Fibroblast of pulmonary artery (primary cell): ENCODE measurements around the gene VAMP5.
"Not testable (repeated sequence)": the region's sequence is repeated elsewhere in the genome, so short reads cannot be mapped to it uniquely, and the experiment has no call there.

Source experiments
- DNase-seq: peaks from one replicate; pipeline ENCODE4 v3.0.0-alpha.2; 2010; ENCODE audit warnings: low read depth
- H3K4me3 ChIP-seq: replicated peaks from 2 replicates; pipeline ENCODE4 v1.5.1; 2011; ENCODE audit warnings: low read depth, mild to moderate bottlenecking, control low read depth, low read length, moderate library complexity
- TF ChIP-seq, protein P1 (sequence below): IDR thresholded peaks from 2 replicates; pipeline ENCODE4 v1.5.1; 2011; ENCODE audit warnings: mild to moderate bottlenecking, control low read depth, low read length, inconsistent platforms; ENCODE audit errors: missing control alignments

VAMP5 gene

DNA sequence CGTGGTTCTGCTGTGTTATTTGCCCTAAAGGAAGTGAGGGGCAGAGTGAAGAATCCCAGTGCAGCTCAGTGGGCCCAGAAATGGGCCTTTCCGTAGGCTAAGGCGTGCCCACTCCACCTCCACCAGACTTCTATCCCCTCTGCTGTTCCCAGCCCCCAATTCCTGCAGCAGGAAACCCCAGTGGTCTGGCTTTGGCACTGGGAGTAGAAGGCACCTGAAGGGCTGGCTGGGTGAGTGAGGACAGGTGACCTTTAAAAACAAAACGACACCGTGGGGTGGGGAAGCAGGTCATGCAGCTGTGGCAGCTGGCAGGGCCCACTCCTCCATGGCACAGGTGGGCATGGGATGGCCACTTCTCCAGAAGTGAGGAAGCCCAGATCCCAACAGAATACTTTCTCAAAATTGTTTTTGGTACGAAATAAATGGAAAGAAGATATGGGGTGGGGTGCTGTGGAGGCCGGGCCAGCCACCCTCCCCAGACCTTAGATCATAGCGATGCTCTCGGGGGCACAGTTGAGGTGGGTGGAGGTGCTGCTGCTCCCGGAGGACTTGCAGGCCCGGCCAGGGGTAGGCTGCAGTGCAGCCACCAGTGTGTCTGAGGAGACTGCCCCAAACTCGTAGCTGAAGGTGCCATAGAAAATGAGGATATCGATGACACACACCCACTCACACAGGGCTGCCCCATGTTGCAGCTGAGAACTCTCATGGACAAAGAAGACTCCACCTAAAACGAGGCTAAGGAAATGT lies 14.5 kb downstream of the VAMP5 start:
- TF ChIP-seq, protein P1, sequence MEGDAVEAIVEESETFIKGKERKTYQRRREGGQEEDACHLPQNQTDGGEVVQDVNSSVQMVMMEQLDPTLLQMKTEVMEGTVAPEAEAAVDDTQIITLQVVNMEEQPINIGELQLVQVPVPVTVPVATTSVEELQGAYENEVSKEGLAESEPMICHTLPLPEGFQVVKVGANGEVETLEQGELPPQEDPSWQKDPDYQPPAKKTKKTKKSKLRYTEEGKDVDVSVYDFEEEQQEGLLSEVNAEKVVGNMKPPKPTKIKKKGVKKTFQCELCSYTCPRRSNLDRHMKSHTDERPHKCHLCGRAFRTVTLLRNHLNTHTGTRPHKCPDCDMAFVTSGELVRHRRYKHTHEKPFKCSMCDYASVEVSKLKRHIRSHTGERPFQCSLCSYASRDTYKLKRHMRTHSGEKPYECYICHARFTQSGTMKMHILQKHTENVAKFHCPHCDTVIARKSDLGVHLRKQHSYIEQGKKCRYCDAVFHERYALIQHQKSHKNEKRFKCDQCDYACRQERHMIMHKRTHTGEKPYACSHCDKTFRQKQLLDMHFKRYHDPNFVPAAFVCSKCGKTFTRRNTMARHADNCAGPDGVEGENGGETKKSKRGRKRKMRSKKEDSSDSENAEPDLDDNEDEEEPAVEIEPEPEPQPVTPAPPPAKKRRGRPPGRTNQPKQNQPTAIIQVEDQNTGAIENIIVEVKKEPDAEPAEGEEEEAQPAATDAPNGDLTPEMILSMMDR, result no peak

DNA sequence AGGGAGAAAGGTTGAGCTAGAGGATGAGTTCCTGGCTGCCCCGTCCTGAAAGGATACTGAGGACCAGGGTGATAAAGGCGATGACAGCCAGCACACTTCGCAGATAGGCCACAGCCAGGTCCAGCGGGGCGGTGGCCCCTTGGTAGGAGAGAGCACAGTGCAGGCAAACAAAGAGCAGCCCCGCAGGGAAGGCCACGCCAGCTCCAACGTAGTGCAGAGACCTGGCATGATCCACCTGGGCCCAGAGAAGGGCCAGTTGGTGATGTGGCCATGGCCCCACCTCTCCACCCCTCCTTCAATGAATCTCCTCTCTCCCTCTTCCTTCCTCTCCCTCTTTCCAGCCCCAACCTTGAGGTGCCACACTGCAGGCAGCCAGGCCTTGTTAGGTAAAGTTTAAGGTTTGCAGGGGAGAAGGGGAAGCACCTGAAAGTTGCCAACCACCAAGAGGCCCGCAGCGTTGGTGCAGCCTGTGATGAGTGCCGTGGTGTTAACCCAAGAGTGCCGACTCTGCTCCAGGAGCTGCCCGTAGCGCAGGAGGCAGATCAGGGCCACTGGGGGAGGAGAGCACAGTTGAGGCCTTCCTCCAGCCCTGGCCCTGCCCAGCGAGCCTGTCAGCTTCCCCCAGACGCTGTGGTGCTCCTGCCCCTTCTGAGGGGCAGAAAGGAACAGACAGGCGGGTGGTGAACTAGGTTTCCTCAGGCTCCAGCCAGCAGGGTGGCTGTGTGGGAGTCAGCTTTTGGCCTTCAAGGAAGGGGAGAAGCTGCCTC lies 15.4 kb downstream of the VAMP5 start:
- no peak overlapping the region for H3K4me3 ChIP-seq
- no peak for DNase-seq
- TF ChIP-seq, protein P1, result no peak

More for the DNA sequence above, 14.5 kb downstream of the VAMP5 start:
- H3K4me3 ChIP-seq, result no peak overlapping the region
- DNase-seq, result no peak

DNA sequence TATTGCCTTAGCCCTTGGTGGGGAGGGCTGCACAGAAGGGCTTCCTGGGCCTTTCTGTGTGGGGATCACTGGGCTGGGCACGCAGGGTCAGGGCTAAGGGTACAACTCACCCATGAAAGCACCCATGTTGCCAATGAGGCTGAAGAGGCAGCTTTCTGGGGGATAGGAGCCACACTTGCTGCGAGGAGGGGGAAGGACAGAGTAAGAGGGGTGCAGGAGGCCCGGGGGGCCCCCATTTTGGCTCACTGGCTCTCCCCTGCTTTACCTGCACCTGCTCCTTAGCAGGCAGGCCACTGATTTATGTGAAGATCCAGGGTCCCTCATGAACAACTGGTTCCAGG lies 16.0 kb downstream of the VAMP5 start:
- DNase-seq, result no peak
- H3K4me3 ChIP-seq, result no peak overlapping the region
- TF ChIP-seq, protein P1, result no peak

DNA sequence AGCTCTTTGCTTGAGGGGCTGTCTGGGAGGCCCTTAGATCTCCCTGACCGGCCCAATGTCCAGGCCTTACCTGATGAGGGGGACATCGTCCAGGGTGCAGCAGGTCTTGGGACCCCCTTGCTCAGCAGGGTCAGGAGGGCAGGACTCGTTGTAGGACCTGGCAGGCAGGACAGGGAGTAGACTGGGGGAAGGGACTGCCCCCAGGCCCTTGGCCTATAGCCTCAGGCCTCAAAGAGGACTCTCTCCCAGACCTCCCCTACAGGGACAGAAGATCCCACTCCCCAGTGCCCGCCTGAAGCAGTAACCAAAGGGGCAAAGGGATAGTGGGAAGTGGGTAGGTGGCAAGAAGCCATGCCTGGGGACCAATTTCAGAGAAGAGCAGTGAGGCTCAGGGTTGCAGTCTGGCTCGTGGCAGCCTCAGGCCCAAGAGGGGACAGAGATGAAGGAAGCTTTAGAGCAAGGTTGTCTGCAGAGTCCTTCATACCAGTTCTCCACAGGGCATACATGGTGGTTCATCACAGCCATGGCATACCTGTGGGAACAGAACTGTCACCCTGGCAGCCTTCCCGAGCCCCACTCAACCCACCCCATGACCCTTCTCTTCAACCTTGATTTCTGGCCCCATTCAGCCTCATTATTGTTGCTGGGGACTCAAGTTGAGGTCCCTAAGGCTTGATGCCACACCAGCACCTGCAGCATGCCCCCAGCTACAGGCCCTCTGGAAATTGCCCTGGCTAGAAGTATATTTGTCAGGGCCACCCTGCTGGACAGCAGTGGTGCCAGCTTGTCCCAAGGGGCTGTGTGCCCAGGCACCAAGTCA lies 16.9 kb downstream of the VAMP5 start:
- H3K4me3 ChIP-seq, result peak overlapping the region; percentile 95
- TF ChIP-seq, protein P1, result no peak
- no peak for DNase-seq

DNA sequence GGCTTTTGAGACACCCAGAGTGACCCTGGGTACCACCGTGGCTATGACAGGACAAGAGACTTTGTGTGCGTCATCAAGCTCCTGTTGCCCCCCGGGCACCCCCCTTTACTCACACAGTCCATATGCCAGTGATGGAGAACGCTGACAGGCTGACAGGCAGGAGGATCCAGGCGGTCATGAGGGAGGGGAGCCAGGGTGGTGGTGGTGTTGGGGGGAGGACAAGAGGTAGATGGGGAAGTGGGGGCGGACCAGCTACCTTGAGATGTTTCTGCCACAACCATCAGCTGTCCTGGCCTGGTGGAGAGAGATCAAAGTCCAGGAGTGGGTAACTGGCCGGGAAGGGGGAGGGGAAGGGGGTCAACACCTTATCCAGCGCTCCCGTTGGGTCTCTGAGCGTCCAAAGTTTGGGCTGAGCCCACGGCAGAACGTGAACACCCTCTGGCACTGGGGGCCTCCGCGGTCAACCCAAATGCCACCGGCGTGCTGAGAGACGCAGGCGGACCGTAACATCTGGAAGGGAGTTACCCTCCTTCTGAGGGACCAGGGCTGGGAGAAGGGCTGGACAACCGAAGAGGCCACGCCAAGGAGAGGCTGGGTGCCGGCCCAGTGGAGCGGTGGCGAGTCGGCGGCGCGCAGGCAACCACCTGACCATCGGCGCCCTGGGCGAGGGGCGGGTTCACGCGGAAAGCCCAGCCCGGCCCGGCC lies 17.7 kb downstream of the VAMP5 start:
- TF ChIP-seq, protein P1, result no peak
- H3K4me3 ChIP-seq, result peak overlapping the region; percentile 95
- DNase-seq, result peak; percentile 58

DNA sequence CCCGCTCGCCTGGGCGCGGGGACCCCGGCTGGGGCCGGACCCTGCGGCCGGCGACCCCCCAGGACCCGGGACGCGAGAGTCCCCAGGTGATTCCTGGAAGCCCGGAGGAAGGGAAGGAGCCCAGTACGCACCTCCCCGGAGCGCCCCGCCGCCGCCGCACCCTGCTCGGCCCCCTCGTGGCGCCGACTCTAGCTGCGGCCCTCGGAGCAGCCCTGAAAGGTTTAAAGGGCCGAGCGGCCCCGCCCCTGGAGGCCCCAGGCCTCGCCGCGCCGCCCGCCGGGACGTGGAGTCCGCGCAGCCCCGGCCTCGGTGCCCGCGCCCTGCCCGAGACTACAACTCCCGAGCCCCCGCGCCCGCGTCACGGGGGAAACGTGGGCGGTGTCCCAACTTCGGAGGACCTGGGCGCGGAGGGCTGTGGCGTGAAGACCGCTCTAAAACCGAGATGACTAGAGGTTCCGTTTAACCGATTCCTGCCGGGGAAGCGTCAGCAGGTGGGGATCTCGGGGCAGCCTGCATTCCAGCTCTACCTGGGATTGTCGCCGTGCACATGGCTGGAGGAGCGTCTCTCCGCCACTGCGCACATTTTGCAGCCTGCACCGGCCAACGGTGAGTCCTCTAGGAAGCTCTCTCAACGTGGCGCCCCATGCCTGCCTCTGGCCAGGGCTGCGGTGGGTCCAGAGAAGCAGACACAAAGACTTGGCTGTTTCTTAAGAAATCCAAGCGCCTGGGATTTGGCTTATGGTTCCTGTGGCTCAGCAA lies 18.4 kb downstream of the VAMP5 start, which contains the start of gene TMEM150A:
TSS of gene TMEM150A (minus strand) at position 223 of the 759 bp plus-strand sequence. CDS start 750 bp downstream, outside the sequence.
- peak; percentile 92 for DNase-seq
- TF ChIP-seq, protein P1, result no peak
- H3K4me3 ChIP-seq, result peak within 1 kb of the TSS; percentile 95

DNA sequence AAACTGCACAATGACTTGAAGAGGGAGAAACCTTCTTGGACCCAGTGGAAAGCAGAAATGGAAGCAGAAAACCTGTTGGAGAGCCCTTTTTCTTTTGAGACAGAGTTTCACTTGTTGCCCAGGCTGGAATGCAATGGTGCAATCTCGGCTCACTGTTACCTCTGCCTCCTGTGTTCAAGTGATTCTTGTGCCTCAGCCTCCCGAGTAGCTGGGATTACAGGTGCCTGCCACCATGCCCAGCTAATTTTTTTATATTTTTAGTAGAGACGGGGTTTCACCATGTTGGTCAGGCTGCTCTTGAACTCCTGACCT lies 19.9 kb downstream of the VAMP5 start:
- peak overlapping the region; percentile 95 for H3K4me3 ChIP-seq
- not testable (repeated sequence) for DNase-seq
